ENCODE data around the gene FRZB. TPM values are rescaled to one million over a fixed set of nuclear protein-coding genes. Genes with fewer than 3 reads are reported as not detected.
"Not testable (repeated sequence)": the region's sequence is repeated elsewhere in the genome, so short reads cannot be mapped to it uniquely, and the experiment has no call there.

Gene FRZB
- polyA plus RNA-seq, 1 experiment = 2.5 TPM

DNA sequence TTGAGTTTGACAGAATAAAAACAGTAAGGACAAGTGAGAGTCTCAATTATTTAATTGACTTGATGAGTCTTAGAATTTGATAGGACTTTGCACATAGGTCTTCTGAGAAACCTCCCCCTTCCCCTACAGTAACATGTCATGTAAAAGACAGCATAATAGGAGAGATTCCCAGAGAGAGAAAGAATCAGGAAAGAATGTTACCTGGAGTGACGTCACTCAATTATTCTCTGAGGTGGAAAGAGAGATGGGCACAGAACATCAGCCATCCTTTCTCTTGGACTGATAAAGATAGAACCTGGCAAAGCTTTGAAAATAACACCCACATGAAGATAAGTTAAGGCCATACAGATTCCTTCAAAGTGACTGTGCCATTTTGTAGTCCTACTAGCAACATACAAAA lies 19.3 kb upstream of the FRZB start:
- Histone ChIP-seq H3K27ac (ENCODE audit: low read depth, low read length) (no peak overlapping the region), H3K4me3 (ENCODE audit: low read depth, low read length) (no peak overlapping the region), H3K27me3 (ENCODE audit: control insufficient read depth, insufficient read depth, low read length) (no peaks in the 10 kb centered on the region), H3K9me3 (ENCODE audit: control insufficient read depth, insufficient read depth, low read length) (no peaks in the 10 kb centered on the region)
- TF ChIP-seq, protein P1, sequence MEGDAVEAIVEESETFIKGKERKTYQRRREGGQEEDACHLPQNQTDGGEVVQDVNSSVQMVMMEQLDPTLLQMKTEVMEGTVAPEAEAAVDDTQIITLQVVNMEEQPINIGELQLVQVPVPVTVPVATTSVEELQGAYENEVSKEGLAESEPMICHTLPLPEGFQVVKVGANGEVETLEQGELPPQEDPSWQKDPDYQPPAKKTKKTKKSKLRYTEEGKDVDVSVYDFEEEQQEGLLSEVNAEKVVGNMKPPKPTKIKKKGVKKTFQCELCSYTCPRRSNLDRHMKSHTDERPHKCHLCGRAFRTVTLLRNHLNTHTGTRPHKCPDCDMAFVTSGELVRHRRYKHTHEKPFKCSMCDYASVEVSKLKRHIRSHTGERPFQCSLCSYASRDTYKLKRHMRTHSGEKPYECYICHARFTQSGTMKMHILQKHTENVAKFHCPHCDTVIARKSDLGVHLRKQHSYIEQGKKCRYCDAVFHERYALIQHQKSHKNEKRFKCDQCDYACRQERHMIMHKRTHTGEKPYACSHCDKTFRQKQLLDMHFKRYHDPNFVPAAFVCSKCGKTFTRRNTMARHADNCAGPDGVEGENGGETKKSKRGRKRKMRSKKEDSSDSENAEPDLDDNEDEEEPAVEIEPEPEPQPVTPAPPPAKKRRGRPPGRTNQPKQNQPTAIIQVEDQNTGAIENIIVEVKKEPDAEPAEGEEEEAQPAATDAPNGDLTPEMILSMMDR (IDR thresholded peaks at IDR 0.05; ENCODE audit: low read depth, low read length) = no peak
- POLR2A ChIA-PET = no interaction called here
- CTCF ChIA-PET = no interaction called here
- no peak for DNase-seq (ENCODE audit: low read depth, low spot score)

DNA sequence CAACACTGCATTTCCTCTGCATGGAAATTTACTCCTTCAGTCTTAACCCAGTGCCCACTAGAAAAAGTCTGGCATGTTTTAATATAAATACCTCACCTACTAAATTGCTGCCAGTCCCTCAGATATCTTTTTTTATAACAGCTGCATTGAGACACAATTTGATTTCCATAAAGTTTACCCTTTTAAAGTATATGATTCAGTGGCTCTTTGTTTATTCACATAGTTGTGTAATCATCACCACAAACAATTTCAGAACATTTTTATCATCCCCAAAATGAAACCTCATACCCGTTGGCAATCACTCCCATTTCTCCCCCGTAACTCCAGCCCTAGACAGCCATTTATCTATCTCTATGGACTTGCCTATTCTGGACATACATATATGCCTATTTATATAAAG lies 17.0 kb upstream of the FRZB start:
- H3K27me3 ChIP-seq (ENCODE audit: control insufficient read depth, insufficient read depth, low read length) = no peaks in the 10 kb centered on the region
- ChIA-PET CTCF (no interaction called here), POLR2A (interaction anchor here (0.6 kb wide), 1 partner anchor 567 kb away, joined by 4 read pairs; no protein-coding TSS in a partner anchor)
- H3K27ac ChIP-seq (ENCODE audit: low read depth, low read length) = no peak overlapping the region
- no peak for DNase-seq (ENCODE audit: low read depth, low spot score)
- TF ChIP-seq, protein P1 (IDR thresholded peaks at IDR 0.05; ENCODE audit: low read depth, low read length) = no peak
- no peaks in the 10 kb centered on the region for H3K9me3 ChIP-seq (ENCODE audit: control insufficient read depth, insufficient read depth, low read length)
- no peak overlapping the region for H3K4me3 ChIP-seq (ENCODE audit: low read depth, low read length)

DNA sequence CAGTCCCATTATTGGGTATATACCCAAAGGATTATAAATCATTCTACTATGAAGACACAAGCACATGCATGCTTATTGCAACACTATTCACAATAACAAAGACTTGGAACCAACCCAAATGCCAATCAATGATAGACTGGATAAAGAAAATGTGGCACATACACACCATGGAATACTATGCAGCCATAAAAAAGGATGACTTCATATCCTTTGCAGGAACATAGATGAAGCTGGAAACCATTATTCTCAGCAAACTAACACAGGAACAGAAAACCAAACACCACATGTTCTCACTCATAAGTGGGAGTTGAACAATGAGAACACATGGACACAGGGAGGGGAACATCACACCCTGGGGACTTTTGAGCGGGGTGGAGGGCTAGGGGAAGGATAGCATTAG lies 13.7 kb upstream of the FRZB start:
- CTCF ChIA-PET = not testable (repeated sequence)

DNA sequence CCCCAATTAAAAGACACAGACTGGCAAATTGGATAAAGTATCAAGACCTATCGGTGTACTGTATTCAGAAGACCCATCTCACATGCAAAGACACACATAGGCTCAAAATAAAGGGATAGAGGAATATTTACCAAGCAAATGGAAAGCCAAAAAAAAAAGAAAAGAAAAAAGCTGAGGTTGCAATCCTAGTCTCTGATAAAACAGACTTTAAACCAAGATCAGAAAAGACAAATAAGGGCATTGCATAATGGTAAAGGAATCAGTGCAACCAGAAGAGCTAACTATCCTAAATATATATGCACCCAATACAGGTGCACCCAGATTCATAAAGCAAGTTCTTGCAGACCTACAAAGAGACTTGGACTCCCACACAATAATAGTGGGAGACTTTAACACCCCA lies 10.2 kb upstream of the FRZB start:
- DNase-seq (ENCODE audit: low read depth, low spot score); H3K9me3 ChIP-seq (ENCODE audit: control insufficient read depth, insufficient read depth, low read length); POLR2A ChIA-PET; H3K27me3 ChIP-seq (ENCODE audit: control insufficient read depth, insufficient read depth, low read length); H3K27ac ChIP-seq (ENCODE audit: low read depth, low read length); H3K4me3 ChIP-seq (ENCODE audit: low read depth, low read length): not testable (repeated sequence)
- CTCF ChIA-PET = interaction anchor here (0.6 kb wide), 1 partner anchor 155 kb away, joined by 8 read pairs; no protein-coding TSS in a partner anchor

More for the DNA sequence above, 13.7 kb upstream of the FRZB start:
- DNase-seq (ENCODE audit: low read depth, low spot score); H3K4me3 ChIP-seq (ENCODE audit: low read depth, low read length); H3K27ac ChIP-seq (ENCODE audit: low read depth, low read length); H3K27me3 ChIP-seq (ENCODE audit: control insufficient read depth, insufficient read depth, low read length); H3K9me3 ChIP-seq (ENCODE audit: control insufficient read depth, insufficient read depth, low read length); POLR2A ChIA-PET: not testable (repeated sequence)

DNA sequence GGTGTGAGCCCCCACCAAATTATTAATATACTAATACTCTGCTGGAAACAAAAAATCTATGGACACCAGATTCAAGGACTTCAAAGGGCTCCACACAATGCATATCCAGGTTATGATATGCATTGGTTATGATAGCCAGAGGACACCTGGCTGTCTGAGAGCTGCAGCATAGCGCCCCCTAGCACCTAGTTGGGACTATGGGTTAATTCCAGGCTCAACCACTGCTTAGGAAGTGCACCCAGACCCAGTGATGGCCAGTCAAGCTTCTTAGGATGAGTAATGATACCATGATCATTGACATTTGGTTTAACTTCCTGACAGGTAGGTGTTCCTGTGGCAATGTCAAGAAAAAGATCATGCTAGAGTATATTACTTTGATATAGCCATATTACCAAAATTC lies 3.8 kb upstream of the FRZB start:
- peaks cover 5% of the 10 kb centered on the region for H3K27me3 ChIP-seq (ENCODE audit: control insufficient read depth, insufficient read depth, low read length)
- H3K4me3 ChIP-seq (ENCODE audit: low read depth, low read length) = no peak overlapping the region
- TF ChIP-seq, protein P1 (IDR thresholded peaks at IDR 0.05; ENCODE audit: low read depth, low read length) = no peak
- no peak for DNase-seq (ENCODE audit: low read depth, low spot score)
- CTCF ChIA-PET = no interaction called here
- H3K27ac ChIP-seq (ENCODE audit: low read depth, low read length) = no peak overlapping the region
- POLR2A ChIA-PET = no interaction called here
- H3K9me3 ChIP-seq (ENCODE audit: control insufficient read depth, insufficient read depth, low read length) = no peaks in the 10 kb centered on the region; the same call in 1 of the 2 replicates

DNA sequence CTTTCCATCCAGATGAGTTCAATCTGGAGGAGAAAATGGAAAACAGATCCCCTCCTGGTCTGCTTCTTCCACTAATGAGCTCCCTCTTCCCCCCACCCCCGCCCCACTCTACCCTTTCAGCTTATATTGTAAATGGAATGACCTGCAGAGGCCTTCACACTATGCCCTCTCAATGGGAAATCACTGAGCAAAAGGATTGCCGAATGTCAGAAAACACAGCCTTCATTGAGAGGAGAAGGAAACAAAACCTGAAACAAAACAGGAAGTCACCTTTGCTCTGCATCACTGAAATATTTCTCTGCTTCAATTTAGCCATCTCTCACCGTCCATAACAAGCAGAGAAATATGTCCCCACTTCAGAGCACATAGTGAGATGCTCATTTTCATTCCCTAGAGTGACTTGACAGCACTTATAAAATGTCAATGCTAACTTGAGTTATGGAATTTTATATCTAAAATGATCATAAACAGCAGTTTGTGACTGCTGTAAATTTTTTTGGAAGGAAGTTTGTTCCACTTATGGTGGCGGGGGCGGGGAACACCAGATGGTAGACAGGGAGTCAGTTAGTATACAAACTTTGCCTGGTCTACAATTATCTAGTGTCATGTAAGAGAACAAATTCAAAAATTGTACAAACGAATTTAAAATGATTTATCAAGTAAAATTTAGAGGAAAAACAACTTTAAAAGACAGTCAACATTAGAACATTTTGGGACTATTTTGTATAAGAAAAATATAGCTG lies 1.8 kb upstream of the FRZB start:
- Histone ChIP-seq H3K27ac (ENCODE audit: low read depth, low read length) (no peak overlapping the region), H3K27me3 (ENCODE audit: control insufficient read depth, insufficient read depth, low read length) (peaks cover 5% of the 10 kb centered on the region), H3K4me3 (ENCODE audit: low read depth, low read length) (no peak overlapping the region), H3K9me3 (ENCODE audit: control insufficient read depth, insufficient read depth, low read length) (no peaks in the 10 kb centered on the region; the same call in 1 of the 2 replicates)
- DNase-seq (ENCODE audit: low read depth, low spot score) = no peak
- TF ChIP-seq, protein P1 (IDR thresholded peaks at IDR 0.05; ENCODE audit: low read depth, low read length) = no peak
- POLR2A ChIA-PET = interaction anchor here (0.7 kb wide), 1 partner anchor 47 kb away, joined by 7 read pairs; no protein-coding TSS in a partner anchor
- CTCF ChIA-PET = interaction anchor here (0.6 to 1.2 kb wide), 3 partner anchors 31 to 964 kb away, joined by 3 to 7 read pairs (median 4); no protein-coding TSS in a partner anchor

Measured in AG04450 (cell line).